ENCODE data around the gene PRELID3B.

Gene PRELID3B

GRCh38 chr20:58993332-58994248 lies 49.0 kb downstream of the PRELID3B start:
- peak; percentile 50 for DNase-seq

DNA sequence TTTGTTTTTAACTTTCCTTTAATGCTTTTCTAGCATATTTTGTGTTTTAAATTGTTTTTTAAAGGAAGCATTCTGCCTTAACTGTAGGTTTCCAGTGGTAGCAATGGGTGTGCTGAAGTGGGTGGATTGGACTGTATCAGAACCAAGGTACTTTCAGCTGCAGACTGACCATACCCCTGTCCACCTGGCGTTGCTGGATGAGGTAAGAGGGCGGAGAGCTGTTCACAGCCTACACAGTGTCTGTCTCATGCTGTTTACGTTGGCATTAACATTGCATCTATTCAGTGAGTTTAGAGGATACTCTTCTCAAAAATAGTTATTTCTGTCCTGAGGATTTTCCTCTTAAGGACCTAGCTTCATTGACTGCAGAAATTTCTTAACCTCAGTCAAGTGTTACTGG lies 49.7 kb downstream of the PRELID3B start:
- peak; percentile 25 for DNase-seq

DNA sequence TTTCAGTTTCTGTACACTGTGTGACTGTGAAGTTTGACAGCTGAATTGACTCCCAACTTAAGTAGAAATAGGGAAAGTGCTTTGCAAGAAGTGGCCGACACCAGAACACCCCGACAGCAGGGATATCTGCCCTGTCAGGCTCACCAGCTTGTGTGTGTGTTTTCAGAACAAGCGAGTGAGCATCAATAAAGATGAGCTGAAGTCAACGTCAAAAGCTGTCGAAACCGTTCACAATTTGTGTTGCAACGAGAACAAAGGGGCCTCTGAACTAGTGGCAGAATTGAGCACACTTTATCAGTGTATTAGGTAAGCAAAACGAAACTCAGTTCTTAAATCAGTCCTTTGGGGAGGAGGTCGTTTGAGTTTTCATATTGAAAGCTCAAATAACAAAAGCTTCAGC lies 50.9 kb downstream of the PRELID3B start:
- peak; percentile 17 for DNase-seq

- DNase-seq = peak; percentile 29
These were observed 51.7 kb downstream of the PRELID3B start for GRCh38 chr20:58990651-58991445.

DNA sequence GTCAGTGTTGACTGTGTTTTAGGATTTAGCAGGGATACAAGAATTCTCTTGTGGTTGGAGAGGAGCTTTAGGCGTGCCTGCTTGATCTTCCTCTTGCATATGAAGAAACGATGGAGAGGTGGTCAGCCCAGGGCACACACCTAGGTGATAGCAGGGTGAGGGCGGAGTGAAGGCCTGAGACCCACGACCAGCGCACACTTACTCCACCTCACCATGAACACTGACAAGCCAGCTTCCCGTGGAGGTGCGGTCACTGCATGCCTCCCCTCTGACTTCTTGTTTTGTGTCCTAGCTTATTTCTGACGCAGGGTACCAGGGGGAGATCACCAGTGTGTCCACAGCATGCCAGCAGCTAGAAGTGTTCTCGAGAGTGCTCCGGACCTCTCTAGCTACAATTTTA lies 53.4 kb downstream of the PRELID3B start:
- peak; percentile 40 for DNase-seq

- peak; percentile 40 for DNase-seq
These were observed 54.1 kb downstream of the PRELID3B start for GRCh38 chr20:58988565-58988882.

- DNase-seq = no peak
These were observed 54.6 kb downstream of the PRELID3B start for GRCh38 chr20:58987790-58988564.

DNA sequence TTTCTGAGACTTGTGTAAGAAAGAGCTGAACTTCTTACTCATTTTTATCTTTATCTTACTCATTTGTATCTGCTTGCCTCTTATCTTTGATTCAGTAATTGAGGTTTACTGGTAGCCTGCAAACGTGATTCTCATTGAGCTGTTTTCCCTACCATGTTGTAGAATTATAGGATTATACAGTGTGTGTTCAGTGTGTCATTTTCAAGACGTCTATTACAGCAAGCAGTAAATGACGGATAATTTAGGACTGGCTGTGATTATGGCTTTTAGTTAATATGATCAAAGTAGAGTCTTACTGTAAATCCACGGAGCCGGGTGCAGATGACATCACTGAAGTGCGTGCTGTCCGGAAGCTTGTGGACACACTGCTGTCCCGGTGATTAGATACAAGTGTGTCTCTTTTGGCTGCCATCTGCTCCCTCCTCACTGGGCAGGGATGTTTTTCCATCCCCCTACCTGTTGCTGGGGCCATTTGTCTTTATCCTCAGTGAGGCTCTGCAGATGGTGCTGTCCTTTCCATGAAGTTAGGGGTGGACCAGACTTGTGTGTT lies 55.5 kb downstream of the PRELID3B start:
- peak; percentile 15 for DNase-seq

GRCh38 chr20:58986286-58986967 lies 56.2 kb downstream of the PRELID3B start:
- DNase-seq = peak; percentile 43

DNA sequence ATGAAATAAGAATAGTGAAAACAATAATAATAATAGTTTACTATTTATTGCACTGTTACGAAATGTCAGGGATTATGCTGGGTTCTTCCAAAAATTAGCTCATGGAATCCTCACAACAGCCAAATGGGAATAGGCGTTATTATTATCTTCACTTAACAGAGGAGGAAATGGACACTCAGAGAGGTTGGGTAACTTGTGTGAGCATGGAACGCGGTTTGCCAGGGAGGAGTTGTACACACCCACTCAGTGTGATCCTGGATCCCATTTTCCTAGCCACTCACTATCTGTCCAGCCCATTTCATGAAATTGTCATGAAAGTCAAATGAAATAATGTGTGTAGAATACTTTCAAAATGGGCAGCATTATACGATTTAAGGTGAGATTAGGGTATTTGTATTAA lies 56.9 kb downstream of the PRELID3B start:
- DNase-seq = peak; percentile 8

DNA sequence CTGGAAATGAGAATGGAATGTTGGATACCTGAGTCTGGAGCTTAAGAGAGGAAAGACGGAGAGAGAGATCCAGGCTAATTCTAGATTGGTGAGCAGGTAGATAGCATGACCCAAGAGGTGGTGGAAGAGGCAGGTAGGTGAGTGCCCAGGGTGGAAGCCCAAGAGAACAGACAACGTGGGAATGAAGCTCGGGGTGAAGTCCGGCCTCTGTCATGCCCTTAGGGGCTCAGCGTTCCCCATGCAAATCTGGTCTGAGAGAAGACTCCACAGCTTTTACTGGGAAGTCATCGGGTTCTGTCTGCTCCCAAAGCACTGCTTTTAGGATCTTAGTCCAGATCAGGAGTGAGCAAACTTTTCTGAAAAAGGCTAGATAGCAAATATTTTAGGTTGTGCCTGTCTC lies 57.9 kb downstream of the PRELID3B start:
- peak; percentile 43 for DNase-seq
